Measurements from ENCODE around the gene TM9SF1. TPM values are rescaled to one million over a fixed set of nuclear protein-coding genes. Genes with fewer than 3 reads are reported as not detected.

Gene TM9SF1
- total and polyA plus RNA-seq, 2 of the 13 experiments (the other 11 are each of a cell fraction or from before 2014, with no cell fraction given): 83.2 to 110 TPM

DNA sequence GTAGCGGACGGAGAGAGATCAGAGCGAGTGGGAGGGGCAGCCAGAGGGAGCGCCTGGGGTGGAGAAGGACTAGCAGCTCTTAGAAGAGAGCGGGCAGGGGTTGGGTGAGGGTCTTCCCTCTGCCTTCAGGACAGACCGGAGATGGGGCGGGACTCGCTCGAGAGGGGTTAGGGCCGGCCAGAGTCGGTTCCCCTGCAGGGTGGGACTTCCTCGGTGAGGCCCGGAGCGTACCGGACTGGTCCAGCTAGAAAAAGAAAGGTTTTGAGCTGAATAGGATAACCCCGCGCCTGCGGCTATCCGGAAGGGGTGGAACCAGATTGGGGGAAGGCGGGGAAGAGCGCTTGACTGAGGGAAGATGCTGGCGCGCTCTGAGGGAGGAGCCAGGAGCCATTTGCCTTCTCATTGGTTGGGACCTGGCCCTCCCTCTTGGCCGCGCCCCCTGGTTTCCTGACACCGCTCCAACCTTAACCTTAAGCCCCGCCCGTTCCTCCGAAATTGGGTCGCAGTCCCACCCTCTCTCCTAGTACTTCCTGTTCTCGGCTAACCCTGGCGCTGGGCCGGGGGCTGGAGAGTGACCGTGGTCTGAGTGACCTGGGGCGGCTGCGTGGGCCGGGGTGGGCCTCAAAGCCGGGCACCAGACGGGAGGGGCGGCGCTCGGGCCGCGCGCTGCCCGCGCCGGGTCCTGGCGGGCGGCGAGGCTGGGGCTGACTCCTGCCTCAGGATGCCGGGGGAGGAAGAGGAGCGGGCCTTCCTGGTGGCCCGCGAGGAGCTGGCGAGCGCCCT is 48.1 kb downstream of the TM9SF1 start, which contains the start of gene RNF31 (continued):
- TF ChIP-seq HNF4G (IDR thresholded peaks at IDR 0.05; ENCODE audit: borderline replicate concordance, low read depth, low read length) (peak; percentile 19; the same call in 1 of the 2 replicates), HNF4G (CRISPR knock-in tag; IDR thresholded peaks at IDR 0.05; ENCODE audit: borderline replicate concordance, low read depth) (no peak; the same call in 1 of the 2 replicates)

DNA sequence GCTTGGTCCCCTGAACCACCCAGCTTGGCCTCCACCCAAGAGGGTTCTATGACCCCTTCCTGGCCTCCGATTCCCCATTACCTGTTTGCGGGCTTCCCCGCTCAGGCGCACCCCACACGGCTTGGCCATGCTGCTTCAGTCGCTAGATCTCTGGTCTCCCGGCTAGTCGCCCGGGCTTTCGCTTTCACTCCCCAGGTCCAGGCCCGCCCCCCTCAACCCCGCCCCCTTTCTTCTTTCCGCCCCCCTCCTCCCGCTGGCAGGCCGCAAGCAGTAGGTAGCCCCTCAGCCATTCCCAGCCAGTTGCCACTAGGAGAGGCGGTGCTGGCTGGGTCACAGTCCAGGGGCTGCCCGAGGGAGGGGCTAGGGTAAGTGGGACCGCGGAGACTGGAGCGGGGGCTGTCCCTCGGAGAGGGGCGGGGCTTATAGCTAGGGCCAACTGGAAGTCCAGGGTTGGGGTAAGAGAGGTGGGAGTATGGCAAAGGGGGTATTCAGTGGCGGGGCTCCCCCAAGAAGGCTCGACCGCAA is 48.7 kb downstream of the TM9SF1 start, which contains the start of gene PSME2:
Gene PSME2 (minus strand): TSS at position 158 of the 525 bp plus-strand sequence. CDS start 29 bp downstream, at position 129.
- Histone ChIP-seq H3K4me2 (ENCODE audit: low read depth, low read length) (peak within 1 kb of the TSS; percentile 98), H3K27me3 (ENCODE audit: control insufficient read depth in 1 of 2, insufficient read depth in 2 of 2, low read length in 2 of 2) (peaks cover 0 to 3% of the 10 kb centered on the region in 2 experiments; a peak in 1 of 5 replicates), H4K20me1 (ENCODE audit: insufficient read depth, low read length) (peaks cover 7% of the 10 kb centered on the region; the same call in 1 of the 2 replicates), H3K4me3 (replicated peaks in 1 of 3; ENCODE audit: insufficient read depth in 1 of 3, low read depth in 2 of 3, low read length in 3 of 3) (peak within 1 kb of the TSS; percentile 91 to 100 (median 96)), H3K79me2 (ENCODE audit: insufficient read depth, low read length) (peaks cover 40% of the 10 kb centered on the region), H3K4me1 (ENCODE audit: insufficient read depth, low read length) (peaks cover 63% of the 10 kb centered on the region), H3K9ac (ENCODE audit: insufficient read depth, low read depth, low read length) (peak within 1 kb of the TSS; percentile 95), H3K9me3 (ENCODE audit: low read length) (no peaks in the 10 kb centered on the region), H3K36me3 (replicated peaks in 1 of 2; ENCODE audit: control insufficient read depth in 1 of 2, insufficient read depth in 2 of 2, low read length in 2 of 2) (peaks cover 33 to 48% of the 10 kb centered on the region in 2 experiments), H3K27ac (ENCODE audit: extremely low read length, insufficient read depth, low read length) (peak within 1 kb of the TSS; percentile 76), H2AFZ (ENCODE audit: low read length) (peak within 1 kb of the TSS; percentile 21)
- ATAC-seq: peak; percentile 82
- no peak for FAIRE-seq
- DNase-seq (ENCODE audit: low spot score): peak; percentile 100
- in situ Hi-C loops (cut with HindIII; ENCODE audit: extremely low pct_ligation_motif_present, low pct_unique_long_range_greater_than_20kb) (loop anchor here (25.0 kb wide), 1 partner anchor 834 kb away; the partner anchor contains the start of genes BCL2L2, PABPN1 and PPP1R3E), intact Hi-C loops (cut with micrococcal nuclease; ENCODE audit: unreplicated experiment) (loop anchor here (1.0 kb wide), 3 partner anchors 15 to 42 kb away; partner anchors contain the start of genes DCAF11, IPO4, IRF9 and NRL)
- ChIA-PET POLR2A (interaction anchor here (0.6 to 8.5 kb wide), 66 partner anchors 11 to 1557 kb away, joined by 3 to 279 read pairs (median 5); partner anchors contain the start of genes ACIN1, BCL2L2, C14orf119 and CARMIL3), CTCF (ENCODE audit: low intra/inter-chr PET ratio, low total read pairs) (no interaction called here)
- under 1% methylated on average over 25 of the region's 25 CpGs for WGBS (ENCODE audit: low lambda C conversion rate)
- no TSS peak for BruUV-seq (replicated peaks)
- peak; percentile 45; the same call in 1 of the 2 replicates for TF ChIP-seq KLF11 (CRISPR knock-in tag; IDR thresholded peaks at IDR 0.05)
- TF ChIP-seq, protein P1, sequence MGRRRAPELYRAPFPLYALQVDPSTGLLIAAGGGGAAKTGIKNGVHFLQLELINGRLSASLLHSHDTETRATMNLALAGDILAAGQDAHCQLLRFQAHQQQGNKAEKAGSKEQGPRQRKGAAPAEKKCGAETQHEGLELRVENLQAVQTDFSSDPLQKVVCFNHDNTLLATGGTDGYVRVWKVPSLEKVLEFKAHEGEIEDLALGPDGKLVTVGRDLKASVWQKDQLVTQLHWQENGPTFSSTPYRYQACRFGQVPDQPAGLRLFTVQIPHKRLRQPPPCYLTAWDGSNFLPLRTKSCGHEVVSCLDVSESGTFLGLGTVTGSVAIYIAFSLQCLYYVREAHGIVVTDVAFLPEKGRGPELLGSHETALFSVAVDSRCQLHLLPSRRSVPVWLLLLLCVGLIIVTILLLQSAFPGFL (CRISPR knock-in tag; IDR thresholded peaks at IDR 0.05): no peak
- TF ChIP-seq FOXK2 (IDR thresholded peaks at IDR 0.05): no peak
- TF ChIP-seq RBAK (CRISPR knock-in tag; IDR thresholded peaks at IDR 0.05): peak; percentile 78; the same call in 1 of the 2 replicates
- TF ChIP-seq, protein P2, sequence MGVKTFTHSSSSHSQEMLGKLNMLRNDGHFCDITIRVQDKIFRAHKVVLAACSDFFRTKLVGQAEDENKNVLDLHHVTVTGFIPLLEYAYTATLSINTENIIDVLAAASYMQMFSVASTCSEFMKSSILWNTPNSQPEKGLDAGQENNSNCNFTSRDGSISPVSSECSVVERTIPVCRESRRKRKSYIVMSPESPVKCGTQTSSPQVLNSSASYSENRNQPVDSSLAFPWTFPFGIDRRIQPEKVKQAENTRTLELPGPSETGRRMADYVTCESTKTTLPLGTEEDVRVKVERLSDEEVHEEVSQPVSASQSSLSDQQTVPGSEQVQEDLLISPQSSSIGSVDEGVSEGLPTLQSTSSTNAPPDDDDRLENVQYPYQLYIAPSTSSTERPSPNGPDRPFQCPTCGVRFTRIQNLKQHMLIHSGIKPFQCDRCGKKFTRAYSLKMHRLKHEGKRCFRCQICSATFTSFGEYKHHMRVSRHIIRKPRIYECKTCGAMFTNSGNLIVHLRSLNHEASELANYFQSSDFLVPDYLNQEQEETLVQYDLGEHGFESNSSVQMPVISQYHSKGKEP (CRISPR knock-in tag; IDR thresholded peaks at IDR 0.05): no peak
- no peak for TF ChIP-seq ZNF329 (CRISPR knock-in tag; IDR thresholded peaks at IDR 0.05; ENCODE audit: low read depth)
- TF ChIP-seq SMC3 (IDR thresholded peaks at IDR 0.05; ENCODE audit: low read length): no peak
- TF ChIP-seq BHLHE40 (IDR thresholded peaks at IDR 0.05; ENCODE audit: low read length): 0 out of 2 replicates have a peak, but pooled peaks have one; percentile 10
- TF ChIP-seq, protein P3, sequence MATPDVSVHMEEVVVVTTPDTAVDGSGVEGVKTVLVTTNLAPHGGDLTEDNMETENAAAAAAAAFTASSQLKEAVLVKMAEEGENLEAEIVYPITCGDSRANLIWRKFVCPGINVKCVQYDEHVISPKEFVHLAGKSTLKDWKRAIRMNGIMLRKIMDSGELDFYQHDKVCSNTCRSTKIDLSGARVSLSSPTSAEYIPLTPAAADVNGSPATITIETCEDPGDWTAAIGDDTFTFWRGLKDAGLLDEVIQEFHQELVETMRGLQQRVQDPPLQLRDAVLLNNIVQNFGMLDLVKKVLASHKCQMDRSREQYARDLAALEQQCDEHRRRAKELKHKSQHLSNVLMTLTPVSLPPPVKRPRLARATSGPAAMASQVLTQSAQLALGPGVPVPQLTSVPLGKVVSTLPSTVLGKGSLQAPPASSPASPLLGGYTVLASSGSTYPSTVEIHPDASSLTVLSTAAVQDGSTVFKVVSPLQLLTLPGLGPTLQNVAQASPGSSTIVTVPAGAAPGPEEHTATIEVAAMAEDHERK (CRISPR knock-in tag; IDR thresholded peaks at IDR 0.05; ENCODE audit: low read depth): no peak
- TF ChIP-seq TAF1 (CRISPR knock-in tag; IDR thresholded peaks at IDR 0.05): peak; percentile 77; the same call in 1 of the 2 replicates
- TF ChIP-seq, protein P4, sequence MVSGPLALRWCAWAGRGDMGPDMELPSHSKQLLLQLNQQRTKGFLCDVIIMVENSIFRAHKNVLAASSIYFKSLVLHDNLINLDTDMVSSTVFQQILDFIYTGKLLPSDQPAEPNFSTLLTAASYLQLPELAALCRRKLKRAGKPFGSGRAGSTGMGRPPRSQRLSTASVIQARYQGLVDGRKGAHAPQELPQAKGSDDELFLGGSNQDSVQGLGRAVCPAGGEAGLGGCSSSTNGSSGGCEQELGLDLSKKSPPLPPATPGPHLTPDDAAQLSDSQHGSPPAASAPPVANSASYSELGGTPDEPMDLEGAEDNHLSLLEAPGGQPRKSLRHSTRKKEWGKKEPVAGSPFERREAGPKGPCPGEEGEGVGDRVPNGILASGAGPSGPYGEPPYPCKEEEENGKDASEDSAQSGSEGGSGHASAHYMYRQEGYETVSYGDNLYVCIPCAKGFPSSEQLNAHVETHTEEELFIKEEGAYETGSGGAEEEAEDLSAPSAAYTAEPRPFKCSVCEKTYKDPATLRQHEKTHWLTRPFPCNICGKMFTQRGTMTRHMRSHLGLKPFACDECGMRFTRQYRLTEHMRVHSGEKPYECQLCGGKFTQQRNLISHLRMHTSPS (CRISPR knock-in tag; IDR thresholded peaks at IDR 0.05; ENCODE audit: low read depth): 0 out of 2 replicates have a peak, but pooled peaks have one; percentile 64
- TF ChIP-seq RCOR2 (CRISPR knock-in tag; IDR thresholded peaks at IDR 0.05): no peak
- TF ChIP-seq CHD2 (IDR thresholded peaks at IDR 0.05; ENCODE audit: low read depth, low read length): peak; percentile 59
- no peak for TF ChIP-seq EHMT2 (IDR thresholded peaks at IDR 0.05; ENCODE audit: borderline replicate concordance, low read depth, low read length)
